Upper lobe of right lung (tissue), 1 donor: Measurements from ENCODE around the gene BIVM. TPM values are rescaled to one million over a fixed set of nuclear protein-coding genes. Genes with fewer than 3 reads are reported as not detected.
A peak's percentile ranks its signal among the peaks of the same experiment; 100 is the strongest.

Experiments
- ATAC-seq: fragments of 200-7000 bp; cut with Tn5 transposase; one replicate; pipeline ENCODE4 v1.9.1; 2020; ENCODE audit warnings: mild to moderate bottlenecking, moderate library complexity
- DNase-seq: peaks from one replicate; pipeline ENCODE4 v3.0.0-alpha.2; 2020
- H3K27ac ChIP-seq: fragments of 200-600 bp; one replicate; pipeline ENCODE4 v1.8.0; 2022
- H3K27me3 ChIP-seq: fragments of 200-600 bp; one replicate; pipeline ENCODE4 v1.8.0; 2022; ENCODE audit warnings: mild to moderate bottlenecking
- H3K36me3 ChIP-seq: fragments of 200-600 bp; one replicate; pipeline ENCODE4 v1.8.0; 2022
- H3K4me1 ChIP-seq: fragments of 200-600 bp; one replicate; pipeline ENCODE4 v1.8.0; 2022
- H3K4me3 ChIP-seq: fragments of 200-600 bp; one replicate; pipeline ENCODE4 v1.8.0; 2022; ENCODE audit warnings: mild to moderate bottlenecking
- H3K9me3 ChIP-seq: fragments of 200-600 bp; one replicate; pipeline ENCODE4 v1.8.0; 2022
- intact Hi-C: fragments of 100-400 bp; cut with DNase I; formaldehyde crosslinking; loops from one replicate; pipeline ENCODE4 v1.11.0; 2022
- total RNA-seq: library from RNA; stranded (reverse); fragmentation: NEBNext Ultra II Directional; extraction: Animal tissue kit (Norgen Biotek cat#: 25700); gene quantifications from one replicate; pipeline ENCODE4 v1.2.1, GENCODE V29; 2021
- TF ChIP-seq, protein P1 (sequence below): fragments of 200-600 bp; IDR thresholded peaks from one replicate; pipeline ENCODE4 v1.8.0; 2022; ENCODE audit warnings: antibody characterized with exemption
- donor health status: DM: no; HTN: yes; CAD: no; lungs with severe emphysema.

BIVM gene
- total RNA-seq, 1 donor from 2014 or later = 16.1 TPM

DNA sequence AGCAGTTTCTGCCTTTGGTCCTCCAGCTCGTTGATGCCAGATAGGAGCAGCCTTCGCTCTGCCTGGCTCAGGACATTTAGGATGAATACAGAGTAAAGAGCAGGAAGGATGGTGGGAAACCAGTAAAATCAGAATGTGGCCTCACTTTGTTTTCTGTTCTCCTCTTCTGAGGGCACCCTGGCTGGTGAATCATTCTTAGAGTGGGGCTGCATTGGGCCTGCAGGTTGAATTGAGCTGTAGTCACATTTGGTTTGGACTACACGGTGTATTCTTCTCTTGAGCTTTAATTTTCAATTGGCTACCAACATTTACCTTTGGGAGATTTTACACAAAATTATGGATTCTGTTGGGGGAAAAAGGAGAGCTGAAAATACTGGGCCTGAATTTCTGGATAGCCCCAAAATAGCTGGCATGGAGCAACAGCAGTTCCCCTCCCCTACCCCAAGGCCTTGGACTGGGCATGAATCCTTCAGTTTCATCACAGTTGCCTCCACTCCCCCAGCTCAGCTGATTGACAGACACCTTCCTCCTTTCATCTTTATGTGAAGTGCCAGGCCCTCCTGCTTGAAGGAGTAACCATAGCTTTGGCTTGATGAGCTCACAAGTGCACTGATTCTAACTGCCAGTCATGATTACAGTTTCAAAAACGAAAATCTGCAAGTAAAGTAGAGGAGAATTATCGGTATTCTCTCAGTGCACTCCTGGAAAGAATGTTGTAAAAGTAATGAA lies 71.2 kb downstream of the BIVM start:
- ATAC-seq (peak; percentile 12), DNase-seq (no peak)
- Histone ChIP-seq H3K4me1 (peaks cover 4% of the 10 kb centered on the region), H3K27ac (no peak overlapping the region), H3K36me3 (peaks cover 88% of the 10 kb centered on the region), H3K4me3 (no peak overlapping the region), H3K27me3 (no peaks in the 10 kb centered on the region), H3K9me3 (no peaks in the 10 kb centered on the region)
- intact Hi-C loops = no loop called here
- TF ChIP-seq, protein P1, sequence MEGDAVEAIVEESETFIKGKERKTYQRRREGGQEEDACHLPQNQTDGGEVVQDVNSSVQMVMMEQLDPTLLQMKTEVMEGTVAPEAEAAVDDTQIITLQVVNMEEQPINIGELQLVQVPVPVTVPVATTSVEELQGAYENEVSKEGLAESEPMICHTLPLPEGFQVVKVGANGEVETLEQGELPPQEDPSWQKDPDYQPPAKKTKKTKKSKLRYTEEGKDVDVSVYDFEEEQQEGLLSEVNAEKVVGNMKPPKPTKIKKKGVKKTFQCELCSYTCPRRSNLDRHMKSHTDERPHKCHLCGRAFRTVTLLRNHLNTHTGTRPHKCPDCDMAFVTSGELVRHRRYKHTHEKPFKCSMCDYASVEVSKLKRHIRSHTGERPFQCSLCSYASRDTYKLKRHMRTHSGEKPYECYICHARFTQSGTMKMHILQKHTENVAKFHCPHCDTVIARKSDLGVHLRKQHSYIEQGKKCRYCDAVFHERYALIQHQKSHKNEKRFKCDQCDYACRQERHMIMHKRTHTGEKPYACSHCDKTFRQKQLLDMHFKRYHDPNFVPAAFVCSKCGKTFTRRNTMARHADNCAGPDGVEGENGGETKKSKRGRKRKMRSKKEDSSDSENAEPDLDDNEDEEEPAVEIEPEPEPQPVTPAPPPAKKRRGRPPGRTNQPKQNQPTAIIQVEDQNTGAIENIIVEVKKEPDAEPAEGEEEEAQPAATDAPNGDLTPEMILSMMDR = no peak

DNA sequence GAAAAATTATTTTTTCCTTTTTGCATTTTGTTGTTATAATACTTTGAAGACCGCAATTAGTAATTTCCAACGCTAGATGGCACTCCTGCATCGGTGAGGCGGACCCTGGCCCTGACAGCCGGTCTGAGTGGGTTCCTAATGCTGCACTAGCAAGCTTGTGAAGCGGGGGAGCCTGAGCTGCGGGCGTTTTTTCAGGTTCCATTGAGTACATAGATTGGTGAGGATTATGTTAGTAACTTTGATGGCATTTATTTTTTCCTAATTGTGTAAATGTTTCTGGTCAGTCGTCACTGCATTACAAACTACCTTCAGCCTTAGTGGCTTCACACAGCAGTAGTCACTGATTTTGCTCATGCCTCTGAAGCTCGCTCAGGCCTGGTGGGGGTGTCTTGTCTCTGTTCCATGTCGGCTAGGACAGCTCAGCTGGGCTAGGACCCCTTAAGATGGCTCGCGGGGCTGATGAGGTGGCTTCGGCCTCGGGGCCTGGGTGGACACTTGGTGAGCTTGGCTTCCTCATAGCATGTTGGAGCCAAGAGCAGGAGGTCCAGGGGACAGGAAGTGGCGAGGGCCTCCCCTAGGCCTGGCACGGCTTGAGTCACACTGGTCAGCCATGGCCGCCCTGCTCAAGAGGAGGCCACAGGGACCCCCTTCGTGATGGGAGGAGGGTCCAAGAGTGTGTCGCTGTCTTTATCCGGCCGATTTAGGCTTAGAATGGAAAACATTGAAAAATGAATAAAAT lies 71.9 kb downstream of the BIVM start:
- H3K27ac ChIP-seq = no peak overlapping the region
- TF ChIP-seq, protein P1 = peak; percentile 76
- no peaks in the 10 kb centered on the region for H3K9me3 ChIP-seq
- intact Hi-C loops = no loop called here
- no peaks in the 10 kb centered on the region for H3K27me3 ChIP-seq
- H3K36me3 ChIP-seq = peaks cover 88% of the 10 kb centered on the region
- DNase-seq = no peak
- peak; percentile 77 for ATAC-seq
- no peak overlapping the region for H3K4me3 ChIP-seq
- peaks cover 4% of the 10 kb centered on the region for H3K4me1 ChIP-seq

DNA sequence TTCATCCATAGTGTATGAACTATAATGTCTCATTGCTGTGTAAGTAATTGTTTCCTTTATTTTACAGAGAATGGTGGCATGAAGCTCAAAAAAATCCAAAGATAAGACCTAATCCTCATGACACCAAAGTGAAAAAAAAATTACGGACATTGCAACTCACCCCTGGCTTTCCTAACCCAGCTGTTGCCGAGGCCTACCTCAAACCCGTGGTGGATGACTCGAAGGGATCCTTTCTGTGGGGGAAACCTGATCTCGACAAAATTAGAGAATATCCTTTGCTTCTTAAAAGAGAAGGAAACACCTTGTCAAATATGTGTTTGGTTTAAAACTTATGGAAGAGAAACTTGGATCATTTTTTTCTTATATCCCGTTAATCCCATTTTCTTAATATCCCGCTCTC lies 73.2 kb downstream of the BIVM start:
- Histone ChIP-seq H3K27ac (no peak overlapping the region), H3K27me3 (no peaks in the 10 kb centered on the region), H3K36me3 (peaks cover 88% of the 10 kb centered on the region), H3K4me3 (no peak overlapping the region), H3K4me1 (peaks cover 4% of the 10 kb centered on the region), H3K9me3 (no peaks in the 10 kb centered on the region)
- intact Hi-C loops = no loop called here
- TF ChIP-seq, protein P1 = no peak
- ATAC-seq (no peak), DNase-seq (no peak)

DNA sequence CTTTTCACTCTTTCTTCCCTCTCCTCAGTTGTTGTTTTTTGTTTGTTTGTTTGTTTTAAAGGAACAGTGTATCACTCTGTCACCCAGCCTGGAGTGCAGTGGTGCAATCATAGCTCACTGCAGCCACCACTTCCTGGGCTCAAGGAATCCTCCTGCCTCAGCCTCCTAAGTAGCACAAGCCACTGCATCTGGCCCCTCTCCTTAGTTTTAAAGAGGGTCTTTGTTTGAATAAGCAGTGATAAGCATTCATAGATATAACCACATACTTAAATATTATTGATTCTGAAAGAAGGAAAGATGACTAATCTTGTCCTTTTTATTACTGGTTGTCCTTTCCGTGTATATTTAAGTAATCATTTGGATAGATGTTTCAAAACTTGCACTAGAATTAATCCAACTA lies 73.6 kb downstream of the BIVM start:
- TF ChIP-seq, protein P1 = no peak
- H3K9me3 ChIP-seq = no peaks in the 10 kb centered on the region
- no peaks in the 10 kb centered on the region for H3K27me3 ChIP-seq
- no peak overlapping the region for H3K4me3 ChIP-seq
- intact Hi-C loops = no loop called here
- DNase-seq = no peak
- no peak overlapping the region for H3K27ac ChIP-seq
- no peak for ATAC-seq
- peaks cover 88% of the 10 kb centered on the region for H3K36me3 ChIP-seq
- H3K4me1 ChIP-seq = peaks cover 4% of the 10 kb centered on the region

DNA sequence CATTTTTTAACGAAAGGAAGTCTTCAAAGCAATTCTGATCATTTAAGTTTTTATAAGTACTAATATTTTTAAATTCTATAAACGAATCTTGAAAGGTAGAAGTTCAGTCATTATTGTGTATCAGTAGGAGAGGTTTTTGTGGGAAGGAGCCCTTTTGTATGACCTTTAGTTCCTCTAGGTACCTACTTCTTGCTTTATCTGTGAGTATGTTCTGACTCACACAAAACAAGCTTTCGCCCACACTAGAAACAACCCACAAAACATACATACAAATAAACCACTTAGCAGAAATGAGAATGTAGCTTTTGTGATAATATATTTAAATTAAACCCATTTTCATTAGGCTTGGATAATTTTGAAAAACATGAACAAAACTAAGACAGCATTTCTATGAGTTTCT lies 74.7 kb downstream of the BIVM start:
- TF ChIP-seq, protein P1 = no peak
- H3K27me3 ChIP-seq = no peaks in the 10 kb centered on the region
- peaks cover 4% of the 10 kb centered on the region for H3K4me1 ChIP-seq
- ATAC-seq = no peak
- H3K4me3 ChIP-seq = no peak overlapping the region
- intact Hi-C loops = no loop called here
- no peaks in the 10 kb centered on the region for H3K9me3 ChIP-seq
- no peak overlapping the region for H3K27ac ChIP-seq
- peaks cover 77% of the 10 kb centered on the region for H3K36me3 ChIP-seq
- no peak for DNase-seq
